ENCODE results near the gene WFIKKN2. TPM values are rescaled to one million over a fixed set of nuclear protein-coding genes. Genes with fewer than 3 reads are reported as not detected.

WFIKKN2 gene
- total and polyA plus RNA-seq, 10 of the 15 experiments (the other 5 are each of a cell fraction or from before 2014, with no cell fraction given) = 0.06 TPM; not detected in 9

- ChIA-PET CTCF (interaction anchor here (1.1 kb wide), 2 partner anchors 11 to 19 kb away, joined by 3 to 4 read pairs; no protein-coding TSS in a partner anchor), RAD21 (ENCODE audit: unreplicated experiment) (no interaction called here)
These were observed 38.1 kb upstream of the WFIKKN2 start for GRCh38 chr17:50797135-50797810.

More at GRCh38 chr17:50797135-50797810, 38.1 kb upstream of the WFIKKN2 start:
- no TSS peak for BruUV-seq (replicated peaks)
- no peaks in the 10 kb centered on the region; a peak in 1 of 4 replicates for H3K27me3 ChIP-seq (replicated peaks in 1 of 2; ENCODE audit: control insufficient read depth in 2 of 2, insufficient read depth in 2 of 2, low read length in 1 of 2)
- H4K20me1 ChIP-seq (ENCODE audit: control insufficient read depth, insufficient read depth) = no peaks in the 10 kb centered on the region
- in situ Hi-C loops (cut with MboI) = no loop called here
- intact Hi-C loops (cut with micrococcal nuclease; ENCODE audit: unreplicated experiment) = no loop called here
- no peaks in the 10 kb centered on the region for H3K79me2 ChIP-seq (ENCODE audit: control insufficient read depth, insufficient read depth, low read length)
- FAIRE-seq (no peak), ATAC-seq (no peak), DNase-seq (ENCODE audit: low read depth, low spot score) (no peak)
- H3K9me3 ChIP-seq (replicated peaks; ENCODE audit: control insufficient read depth, insufficient read depth, low read length) = no peaks in the 10 kb centered on the region
- SMC1A ChIA-PET (ENCODE audit: uncharacterized antibody, unreplicated experiment) = no interaction called here
- H3K27ac ChIP-seq (ENCODE audit: control insufficient read depth, insufficient read depth) = no peak overlapping the region
- no peak overlapping the region for H3K9ac ChIP-seq (ENCODE audit: control insufficient read depth, insufficient read depth, low read length)
- H2AFZ ChIP-seq (ENCODE audit: control insufficient read depth, low read depth, low read length) = no peak overlapping the region
- no peaks in the 10 kb centered on the region for H3K36me3 ChIP-seq (ENCODE audit: control insufficient read depth in 2 of 2, insufficient read depth in 2 of 2, low read length in 1 of 2)
- no peak for TF ChIP-seq CHD2 (IDR thresholded peaks at IDR 0.05; ENCODE audit: borderline replicate concordance, low read depth, low read length)
- no peak for TF ChIP-seq POU2F2 (IDR thresholded peaks at IDR 0.05; ENCODE audit: borderline replicate concordance, low read depth, low read length)
- no peak for TF ChIP-seq TARDBP (IDR thresholded peaks at IDR 0.05; ENCODE audit: borderline replicate concordance)
- TF ChIP-seq ESRRA (IDR thresholded peaks at IDR 0.05; ENCODE audit: low read length) = no peak
- no peak for TF ChIP-seq ZBTB40 (IDR thresholded peaks at IDR 0.05; ENCODE audit: borderline replicate concordance)
- no peak for TF ChIP-seq SRF (IDR thresholded peaks at IDR 0.05; ENCODE audit: low read depth in 2 of 2, low read length in 2 of 2)
- no peak for TF ChIP-seq HDAC6 (IDR thresholded peaks at IDR 0.05; ENCODE audit: unreplicated experiment)
- no peak for TF ChIP-seq FOS (IDR thresholded peaks at IDR 0.05; ENCODE audit: borderline replicate concordance, extremely low read depth, insufficient read length)
- TF ChIP-seq E2F4 (IDR thresholded peaks at IDR 0.05; ENCODE audit: low read depth, low read length) = no peak
- no peak for TF ChIP-seq MYB (IDR thresholded peaks at IDR 0.05; ENCODE audit: borderline replicate concordance, low read depth, low read length)
- POLR2A ChIA-PET = no interaction called here
- 53% methylated on average over 11 of the region's 11 CpGs for WGBS (ENCODE audit: insufficient coverage, insufficient replicate concordance, low lambda C conversion rate, missing lambda C conversion rate)
- H3K4me2 ChIP-seq (ENCODE audit: control insufficient read depth, insufficient read depth) = no peak overlapping the region
- H3K4me3 ChIP-seq = no peak overlapping the region
- no peaks in the 10 kb centered on the region for H3K4me1 ChIP-seq (ENCODE audit: control insufficient read depth, insufficient read depth, low read length)

Data from GM12878 (cell line).